ENCODE data around the gene BEST2.

The BEST2 gene

GRCh38 chr19:12731337-12731736, 20.3 kb upstream of the BEST2 start:
- DNase-seq = no peak

DNA sequence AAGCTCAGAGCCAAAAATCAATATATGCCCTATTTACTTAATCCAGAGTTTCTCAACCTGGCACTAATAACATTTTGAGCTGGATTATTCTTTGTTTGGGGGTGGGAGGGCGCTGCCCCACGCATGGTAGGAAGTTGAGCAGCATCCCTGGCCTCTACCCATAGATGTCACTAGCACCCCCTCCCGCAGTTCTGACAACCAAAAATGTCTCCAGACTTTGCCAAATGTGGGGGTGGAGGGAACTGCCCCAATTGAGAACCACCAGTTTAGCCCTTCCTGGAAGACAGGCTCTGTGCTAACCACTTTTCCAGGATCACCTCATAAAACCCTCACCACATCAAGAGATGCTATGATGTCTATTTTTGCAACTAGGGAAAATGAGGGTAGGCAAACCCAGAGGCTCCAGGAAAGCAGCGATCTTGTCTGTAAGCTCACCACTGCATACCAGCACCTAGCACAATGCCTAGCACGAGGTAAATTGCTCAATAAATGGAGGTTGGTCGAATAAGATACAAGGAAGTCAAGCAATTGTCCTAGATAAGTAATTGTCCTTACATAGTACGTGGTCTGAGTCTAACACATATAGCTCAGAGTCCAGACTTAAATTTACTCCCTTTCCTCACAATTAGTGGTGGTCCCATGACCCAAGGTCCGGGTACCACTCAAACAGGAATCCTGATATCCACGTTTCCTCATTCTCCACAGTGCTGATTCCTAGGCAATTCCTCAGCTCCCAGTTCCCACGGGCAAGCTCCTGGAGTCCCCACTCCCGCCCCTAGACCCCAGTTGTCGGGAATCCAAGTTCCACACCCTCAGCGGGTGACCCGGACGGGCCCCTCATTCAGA, 18.0 kb upstream of the BEST2 start:
- peak; percentile 43 for DNase-seq

GRCh38 chr19:12736995-12737834, 14.4 kb upstream of the BEST2 start, which contains the start of gene GET3:
Gene GET3, plus strand, starts transcription at chr19:12737497. Its CDS starts 9 bp downstream, at chr19:12737506.
- peak; percentile 70 for DNase-seq

GRCh38 chr19:12737835-12738351, 13.7 kb upstream of the BEST2 start:
- no peak for DNase-seq

DNA sequence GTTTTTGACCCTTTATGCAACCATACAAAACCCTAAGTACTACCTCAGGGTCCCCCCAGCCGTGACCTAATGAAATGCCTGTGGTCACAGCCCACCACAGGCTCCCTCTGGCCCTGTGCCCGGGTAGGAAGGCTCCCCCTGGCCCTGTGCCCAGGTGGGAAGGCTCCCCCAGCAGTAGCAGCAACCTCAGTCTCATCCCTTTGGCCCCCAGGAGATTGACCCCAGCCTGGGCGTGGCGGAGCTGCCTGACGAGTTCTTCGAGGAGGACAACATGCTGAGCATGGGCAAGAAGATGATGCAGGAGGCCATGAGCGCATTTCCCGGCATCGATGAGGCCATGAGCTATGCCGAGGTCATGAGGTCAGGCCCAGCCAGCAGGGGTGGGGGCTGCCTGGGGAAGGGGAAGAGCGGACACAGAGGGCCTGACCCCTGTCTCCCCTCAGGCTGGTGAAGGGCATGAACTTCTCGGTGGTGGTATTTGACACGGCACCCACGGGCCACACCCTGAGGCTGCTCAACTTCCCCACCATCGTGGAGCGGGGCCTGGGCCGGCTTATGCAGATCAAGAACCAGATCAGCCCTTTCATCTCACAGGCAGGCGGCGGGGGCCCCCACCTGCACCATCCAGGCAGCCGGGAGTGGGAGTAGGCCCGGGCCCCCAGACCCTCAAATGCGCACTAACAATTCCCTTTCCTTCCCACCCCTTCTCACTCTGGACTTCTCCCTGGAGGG, 6.3 kb upstream of the BEST2 start:
- no peak for DNase-seq

DNA sequence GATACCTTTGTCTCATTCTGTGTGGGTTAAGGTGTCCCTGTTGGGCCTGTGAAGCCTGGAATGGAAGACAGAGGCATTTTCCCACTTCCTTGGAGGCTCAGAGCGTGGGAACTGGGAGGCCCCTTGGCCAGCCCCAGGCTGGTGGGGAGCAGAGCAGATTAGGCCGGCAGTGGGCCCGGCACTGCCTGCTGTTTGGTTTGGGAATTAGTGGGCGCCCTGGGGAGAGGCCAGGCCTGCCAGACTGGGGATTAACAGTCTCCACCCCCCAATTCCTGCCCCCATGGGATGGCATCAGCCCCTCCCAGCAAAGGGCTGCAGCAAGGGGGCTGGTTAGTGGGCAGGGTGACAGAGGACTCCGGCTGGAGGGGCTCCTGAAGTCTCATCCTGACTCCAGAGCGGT, 3.1 kb upstream of the BEST2 start:
- no peak for DNase-seq

DNA sequence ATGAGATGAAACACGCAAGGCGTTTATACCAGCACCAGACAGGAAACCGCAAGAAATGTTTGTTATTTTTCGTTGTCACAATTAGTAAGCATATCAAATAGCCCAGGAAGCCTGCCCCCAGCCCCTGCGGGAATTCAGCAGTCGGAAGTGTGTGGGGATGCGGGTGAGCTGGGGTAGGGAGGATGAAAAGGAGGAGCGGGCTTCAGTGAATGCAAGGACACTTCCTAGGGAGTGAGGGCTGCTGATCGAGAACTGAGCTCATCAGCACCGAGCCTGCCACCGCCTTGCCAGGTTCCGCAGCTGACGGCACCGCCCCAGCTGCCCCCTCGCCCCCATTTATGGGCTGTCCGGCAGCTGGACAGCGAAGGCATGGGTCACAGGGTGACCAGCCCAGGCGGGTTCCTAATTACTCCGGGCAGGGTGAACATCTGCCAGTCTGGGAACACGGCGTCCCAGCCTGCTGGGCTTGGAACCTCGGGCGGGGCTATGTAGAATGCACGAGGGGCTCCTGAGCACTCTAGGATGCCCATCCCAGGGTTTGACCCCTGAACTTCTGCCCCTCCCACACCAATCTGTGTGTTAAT, 1.6 kb upstream of the BEST2 start:
- no peak for DNase-seq

DNA sequence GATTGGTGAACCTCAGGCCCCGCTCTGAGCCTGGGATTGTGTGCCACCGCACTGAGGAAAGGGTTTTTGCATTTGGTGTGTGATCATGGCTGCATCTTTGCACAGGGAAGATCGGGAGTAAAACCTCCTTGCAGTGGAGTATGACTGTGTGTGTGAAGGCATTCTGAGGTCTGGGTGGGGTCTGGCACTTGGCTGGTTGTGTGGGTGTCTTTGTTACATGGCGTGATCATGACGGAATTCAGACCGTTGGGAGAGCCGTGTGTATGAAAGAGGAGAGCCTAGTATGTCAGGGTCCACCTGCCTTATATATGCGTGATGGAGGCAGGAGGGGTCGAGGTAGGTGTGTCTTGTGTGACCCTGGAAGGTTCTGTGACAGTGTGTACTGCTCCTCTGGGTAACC, 740 bp upstream of the BEST2 start:
- DNase-seq = no peak

- DNase-seq = no peak
These were observed 628 bp downstream of the BEST2 start for GRCh38 chr19:12752056-12752781.

DNA sequence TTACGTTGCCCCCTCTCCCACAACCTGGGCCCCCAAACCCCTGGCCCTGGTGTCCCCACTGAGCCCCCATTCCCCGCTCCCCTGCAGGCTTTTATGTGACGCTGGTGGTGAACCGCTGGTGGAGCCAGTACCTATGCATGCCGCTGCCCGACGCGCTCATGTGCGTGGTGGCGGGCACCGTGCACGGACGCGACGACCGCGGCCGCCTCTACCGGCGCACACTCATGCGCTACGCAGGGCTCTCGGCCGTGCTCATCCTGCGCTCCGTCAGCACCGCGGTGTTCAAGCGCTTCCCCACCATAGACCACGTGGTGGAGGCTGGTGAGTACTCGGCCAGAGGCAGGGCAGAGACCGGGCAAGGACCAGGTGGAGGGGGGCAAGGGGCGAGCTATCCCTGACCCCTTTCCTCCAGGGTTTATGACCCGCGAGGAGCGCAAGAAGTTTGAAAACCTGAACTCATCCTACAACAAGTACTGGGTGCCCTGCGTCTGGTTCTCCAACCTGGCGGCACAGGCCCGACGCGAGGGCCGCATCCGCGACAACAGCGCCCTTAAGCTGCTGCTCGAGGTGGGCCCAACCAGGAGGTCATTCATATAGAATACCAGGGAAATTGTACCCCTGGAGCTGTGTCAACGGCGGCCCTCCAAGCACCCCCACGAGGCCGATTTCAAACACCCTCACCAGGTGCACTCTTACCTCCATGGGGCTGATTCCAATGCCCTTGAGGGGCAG, 3.0 kb downstream of the BEST2 start:
- DNase-seq = no peak

GRCh38 chr19:12756150-12756883, 4.7 kb downstream of the BEST2 start:
- no peak for DNase-seq

DNA sequence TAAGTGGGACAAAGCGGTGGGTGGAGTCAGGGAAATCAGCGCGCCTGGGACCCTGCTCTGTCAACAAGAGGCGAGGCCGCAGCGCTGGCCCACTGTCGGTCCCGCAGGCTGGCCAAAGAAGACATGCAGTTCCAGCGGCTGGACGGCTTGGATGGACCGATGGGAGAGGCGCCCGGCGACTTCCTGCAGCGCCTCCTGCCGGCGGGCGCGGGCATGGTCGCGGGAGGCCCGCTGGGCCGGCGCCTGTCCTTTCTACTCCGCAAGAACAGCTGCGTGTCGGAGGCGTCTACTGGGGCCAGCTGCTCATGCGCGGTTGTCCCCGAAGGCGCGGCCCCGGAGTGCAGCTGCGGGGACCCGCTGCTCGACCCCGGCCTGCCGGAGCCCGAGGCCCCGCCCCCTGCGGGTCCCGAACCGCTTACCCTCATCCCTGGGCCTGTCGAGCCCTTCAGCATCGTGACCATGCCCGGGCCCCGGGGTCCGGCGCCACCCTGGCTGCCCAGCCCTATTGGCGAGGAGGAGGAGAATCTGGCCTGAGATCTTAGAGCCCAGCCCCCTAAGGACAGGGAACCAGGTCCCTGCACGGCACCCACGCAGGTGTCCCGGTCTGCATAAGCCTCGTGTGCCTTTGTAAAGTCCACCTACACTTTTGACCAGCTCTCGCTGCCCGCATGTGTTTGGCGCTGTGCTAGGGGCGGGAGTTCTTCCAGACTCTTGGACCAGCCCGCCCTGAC, 6.1 kb downstream of the BEST2 start:
- peak; percentile 62 for DNase-seq

GRCh38 chr19:12759686-12760085, 8.1 kb downstream of the BEST2 start:
- no peak for DNase-seq

DNA sequence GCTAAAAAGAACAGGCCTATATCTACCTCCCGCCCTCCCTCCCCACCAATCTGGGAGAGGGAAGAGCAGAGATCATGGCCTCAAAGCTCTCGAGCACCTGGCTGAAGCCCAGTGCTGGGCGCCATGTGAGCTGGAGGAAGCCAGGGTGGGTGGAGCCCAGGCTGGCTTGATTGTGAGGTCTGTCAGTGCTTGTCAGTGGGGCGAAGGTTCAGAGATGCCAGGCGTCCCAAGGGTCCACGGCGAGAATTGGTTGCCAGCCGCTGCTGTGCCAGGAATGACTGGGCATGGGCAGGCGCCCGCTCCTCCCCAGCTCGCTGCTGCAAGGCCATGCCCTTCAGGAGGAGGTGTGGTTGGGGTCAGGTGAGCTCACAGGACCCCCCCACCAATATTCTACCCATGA, 11.5 kb downstream of the BEST2 start:
- DNase-seq = no peak

- DNase-seq = no peak
These were observed 13.1 kb downstream of the BEST2 start for GRCh38 chr19:12764698-12765097.

DNA sequence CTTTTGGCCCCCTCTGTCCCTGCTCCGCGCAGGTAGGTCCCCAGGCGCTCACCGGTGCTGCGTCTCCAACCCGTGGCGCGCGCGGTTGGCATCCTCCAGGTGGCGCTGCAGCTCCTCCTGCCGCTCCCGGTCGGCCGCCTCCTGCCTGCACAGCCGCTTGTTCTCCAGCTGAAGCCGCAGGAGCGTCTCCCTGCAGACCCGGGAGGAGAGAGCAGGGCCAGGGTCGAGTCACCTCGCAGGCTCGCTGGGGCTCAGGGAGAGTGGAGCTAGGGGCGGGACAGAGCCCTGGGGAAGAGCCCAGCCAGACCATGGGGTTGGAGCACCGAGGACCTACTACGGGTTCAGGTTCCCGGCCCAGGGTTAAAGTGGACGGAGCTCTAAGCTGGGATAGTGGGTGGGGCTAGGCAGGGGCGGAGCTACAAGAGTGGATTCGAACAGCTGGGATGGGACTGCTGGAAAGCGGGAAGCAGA, 14.5 kb downstream of the BEST2 start:
- peak; percentile 73 for DNase-seq

DNA sequence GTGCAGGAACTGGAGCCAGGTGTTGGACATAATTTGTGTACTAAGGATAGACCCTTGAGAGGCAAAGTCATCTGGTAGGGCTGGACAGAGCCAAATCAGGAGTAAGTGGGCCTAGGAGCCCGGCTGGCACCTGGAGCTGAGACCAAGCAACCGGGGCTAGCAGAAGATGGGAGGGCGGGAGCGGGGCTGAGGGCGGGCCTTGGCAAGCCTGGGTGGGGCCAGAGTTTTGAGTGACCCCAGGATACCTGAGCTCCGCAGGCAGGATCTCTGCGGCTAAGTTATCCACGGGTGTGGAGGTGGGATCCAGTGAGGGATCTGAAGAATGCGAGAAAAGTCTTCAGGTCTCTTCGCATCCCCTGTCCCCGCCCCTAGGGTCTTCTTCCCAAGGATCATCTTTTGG, 15.6 kb downstream of the BEST2 start:
- no peak for DNase-seq

GRCh38 chr19:12767666-12768065, 16.1 kb downstream of the BEST2 start:
- no peak for DNase-seq

- DNase-seq = peak; percentile 59
These were observed 18.1 kb downstream of the BEST2 start for GRCh38 chr19:12769689-12770088.

DNA sequence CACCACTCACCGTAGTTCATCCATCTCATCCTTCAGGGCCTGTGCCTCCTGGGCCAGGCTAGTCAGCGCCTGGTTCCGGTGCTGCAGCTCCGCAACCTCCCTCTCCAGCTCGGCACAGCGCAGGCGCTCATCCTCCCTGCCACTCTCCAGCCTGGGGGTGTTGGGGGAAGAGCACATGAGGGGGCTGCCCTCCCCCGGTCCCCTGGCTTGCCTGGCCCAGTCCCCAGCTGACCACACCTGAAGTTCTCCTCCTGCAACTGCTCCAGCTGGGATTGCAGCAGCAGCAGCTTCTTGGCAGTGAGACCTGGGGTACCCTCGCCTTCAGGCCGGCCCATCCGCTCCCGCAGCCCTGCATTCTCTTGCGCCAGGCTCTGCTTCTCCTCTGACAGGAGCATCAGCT, 19.3 kb downstream of the BEST2 start:
- DNase-seq = no peak

Data from stimulated activated CD4-positive, alpha-beta T cell treated with anti-CD3 and anti-CD28 coated beads, Interleukin-12 subunit alpha, Interleukin-12 subunit beta, amount 100 ng/mL, for 4 hours (primary cell).